Activated CD4-positive, alpha-beta T cell treated with anti-CD3 and anti-CD28 coated beads for 1 hour (primary cell): ENCODE measurements around the gene TGFB1I1.
A peak's percentile ranks its signal among the peaks of the same experiment; 100 is the strongest.
"Not testable (repeated sequence)": the region's sequence is repeated elsewhere in the genome, so short reads cannot be mapped to it uniquely, and the experiment has no call there.

Experiments used
- DNase-seq: peaks from one replicate; pipeline ENCODE4 v3.0.0-alpha.2; 2020

TGFB1I1 gene

DNA sequence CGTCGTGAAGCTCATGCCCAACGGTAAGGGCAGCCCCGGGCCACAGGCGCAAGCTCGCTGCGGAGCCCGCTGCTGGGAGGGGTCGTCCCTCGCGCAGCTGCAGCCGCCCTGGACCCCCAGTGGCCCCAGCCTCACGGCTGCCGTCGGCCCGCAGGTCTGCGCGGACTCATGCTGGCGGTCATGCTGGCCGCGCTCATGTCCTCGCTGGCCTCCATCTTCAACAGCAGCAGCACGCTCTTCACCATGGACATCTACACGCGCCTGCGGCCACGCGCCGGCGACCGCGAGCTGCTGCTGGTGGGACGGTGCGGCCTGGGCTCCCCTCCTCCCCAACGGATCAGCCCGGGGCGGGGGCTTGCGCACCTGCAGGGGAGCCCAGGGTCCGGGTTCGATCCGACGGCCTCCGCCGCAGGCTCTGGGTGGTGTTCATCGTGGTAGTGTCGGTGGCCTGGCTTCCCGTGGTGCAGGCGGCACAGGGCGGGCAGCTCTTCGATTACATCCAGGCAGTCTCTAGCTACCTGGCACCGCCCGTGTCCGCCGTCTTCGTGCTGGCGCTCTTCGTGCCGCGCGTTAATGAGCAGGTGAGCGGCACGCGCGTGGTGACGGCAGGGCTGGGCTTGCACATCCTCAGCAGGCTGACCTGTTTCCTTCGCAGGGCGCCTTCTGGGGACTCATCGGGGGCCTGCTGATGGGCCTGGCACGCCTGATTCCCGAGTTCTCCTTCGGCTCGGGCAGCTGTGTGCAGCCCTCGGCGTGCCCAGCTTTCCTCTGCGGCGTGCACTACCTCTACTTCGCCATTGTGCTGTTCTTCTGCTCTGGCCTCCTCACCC, 16.7 kb downstream of the TGFB1I1 start:
- DNase-seq, result no peak

DNA sequence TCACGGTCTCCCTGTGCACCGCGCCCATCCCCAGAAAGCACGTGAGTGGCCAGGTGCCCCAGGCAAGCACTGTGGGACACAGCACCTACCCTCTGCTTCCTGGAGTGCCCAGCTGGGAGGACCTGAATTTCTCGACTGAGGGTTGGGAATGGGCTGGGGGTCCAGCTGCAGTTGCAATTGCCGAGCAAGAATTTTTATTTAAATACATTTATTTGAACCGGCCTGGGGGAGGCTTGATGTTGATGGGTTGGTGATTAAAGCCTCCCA, 17.3 kb downstream of the TGFB1I1 start:
- no peak for DNase-seq

DNA sequence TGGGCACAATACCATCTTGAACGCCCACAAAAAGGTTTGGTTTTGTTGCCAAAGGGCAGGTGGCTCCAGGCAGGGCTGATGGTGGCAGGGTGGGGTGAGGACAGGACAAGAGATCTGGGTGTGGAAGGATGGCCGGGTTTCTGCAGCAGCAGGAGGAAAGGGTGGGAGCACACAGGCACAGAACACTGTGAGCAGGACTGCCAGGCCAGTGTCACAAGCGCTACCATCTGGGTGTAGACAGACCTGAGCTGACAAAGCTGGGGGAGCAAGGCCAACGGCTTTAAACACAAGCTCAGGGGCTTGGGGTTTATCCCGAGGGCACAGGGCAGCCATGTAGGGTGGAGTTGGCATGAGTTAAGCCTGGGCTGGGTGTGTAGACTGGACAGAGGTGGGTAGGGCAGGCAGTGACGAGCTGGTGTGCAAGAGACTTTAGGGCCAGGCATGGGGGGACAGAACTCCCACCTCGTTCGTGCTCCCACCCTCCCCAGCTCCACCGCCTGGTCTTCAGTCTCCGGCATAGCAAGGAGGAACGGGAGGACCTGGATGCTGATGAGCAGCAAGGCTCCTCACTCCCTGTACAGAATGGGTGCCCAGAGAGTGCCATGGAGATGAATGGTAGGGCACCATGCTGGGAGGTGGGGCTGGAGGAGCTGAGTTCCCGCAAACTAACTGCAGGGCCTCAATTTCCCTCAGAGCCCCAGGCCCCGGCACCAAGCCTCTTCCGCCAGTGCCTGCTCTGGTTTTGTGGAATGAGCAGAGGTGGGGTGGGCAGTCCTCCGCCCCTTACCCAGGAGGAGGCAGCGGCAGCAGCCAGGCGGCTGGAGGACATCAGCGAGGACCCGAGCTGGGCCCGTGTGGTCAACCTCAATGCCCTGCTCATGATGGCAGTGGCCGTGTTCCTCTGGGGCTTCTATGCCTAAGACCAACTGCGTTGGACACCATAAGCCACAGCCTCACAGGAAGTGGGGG, 17.9 kb downstream of the TGFB1I1 start:
- no peak for DNase-seq

DNA sequence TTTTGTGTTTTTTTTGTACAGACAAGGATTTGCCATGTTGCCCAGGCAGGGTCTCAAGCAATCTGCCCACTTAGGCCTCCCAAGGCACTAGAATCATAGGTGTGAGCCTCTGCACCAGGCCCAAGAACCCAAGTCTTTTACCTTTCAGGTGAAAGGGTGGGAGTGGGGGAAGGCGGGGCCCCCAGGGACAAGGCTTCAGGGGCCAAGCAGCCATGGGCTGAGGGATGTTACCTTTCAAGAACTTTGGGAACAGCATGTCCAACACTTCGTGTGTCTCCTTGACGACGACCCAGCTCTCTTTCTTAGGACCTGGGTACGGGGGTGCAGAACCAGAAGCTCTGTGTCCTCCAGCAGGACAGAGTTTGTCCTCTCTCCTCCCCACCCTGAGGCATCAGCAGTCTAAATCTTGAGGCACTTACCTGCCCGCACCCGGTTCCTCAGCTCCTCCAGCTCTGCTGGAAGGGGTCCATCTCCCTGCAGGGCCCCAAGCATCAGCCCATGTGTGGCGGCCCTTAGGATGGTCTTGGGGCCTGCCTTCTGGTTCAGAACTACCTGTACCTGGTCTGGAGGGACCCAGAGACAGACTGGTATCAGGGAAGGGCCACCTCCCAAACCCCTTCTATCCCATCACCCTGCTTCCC, 19.9 kb downstream of the TGFB1I1 start:
- DNase-seq, result no peak

DNA sequence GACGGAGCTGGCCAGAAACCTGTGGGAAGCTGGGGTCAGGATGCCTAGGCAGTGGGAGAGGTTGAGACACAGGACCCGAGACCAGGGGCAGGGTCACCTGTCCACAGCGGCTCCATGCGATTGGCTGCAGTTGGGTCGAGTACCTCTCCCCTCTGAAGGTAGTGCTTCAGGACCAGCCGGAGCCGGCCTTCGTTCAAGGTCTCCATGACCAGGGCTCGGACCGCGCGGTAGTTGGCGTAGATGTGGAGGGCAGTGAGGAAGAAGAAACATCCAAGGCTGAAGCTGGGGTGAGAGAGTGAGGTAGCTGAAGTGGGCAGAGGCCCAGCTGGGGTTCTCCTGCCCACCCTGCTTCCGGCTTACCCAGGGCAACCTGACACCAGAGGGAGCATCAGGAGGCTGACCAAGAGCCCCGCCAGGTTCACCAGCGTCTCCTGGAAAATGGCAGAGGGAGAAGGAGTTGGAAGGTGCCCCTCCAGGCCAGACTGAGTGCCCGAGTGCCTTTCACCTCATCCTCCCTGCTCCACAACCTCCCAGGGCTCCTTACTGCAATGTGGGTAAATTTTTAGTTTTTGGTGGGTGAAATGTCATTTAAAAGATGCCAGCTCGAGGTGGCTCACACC, 21.7 kb downstream of the TGFB1I1 start:
- DNase-seq, result no peak

DNA sequence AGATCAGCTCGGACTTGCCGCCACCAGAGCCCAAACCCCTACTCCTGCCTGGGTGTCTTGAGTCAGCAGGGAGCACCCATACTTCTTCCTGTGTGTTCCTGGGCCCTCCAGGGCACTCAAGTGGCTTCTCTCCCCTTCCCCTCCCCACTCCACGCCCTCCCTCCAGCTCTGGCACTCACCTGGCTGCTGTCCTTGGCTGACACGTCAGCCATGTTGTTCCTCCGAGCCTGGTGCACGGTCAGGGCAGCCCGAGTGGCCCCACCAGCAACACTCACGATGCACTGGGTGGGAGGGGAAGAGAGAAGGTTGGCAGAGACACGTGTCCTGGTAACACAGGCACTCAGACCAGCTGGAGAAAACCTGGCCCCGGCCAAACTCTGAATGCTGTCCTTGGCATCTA, 24.7 kb downstream of the TGFB1I1 start:
- no peak for DNase-seq

DNA sequence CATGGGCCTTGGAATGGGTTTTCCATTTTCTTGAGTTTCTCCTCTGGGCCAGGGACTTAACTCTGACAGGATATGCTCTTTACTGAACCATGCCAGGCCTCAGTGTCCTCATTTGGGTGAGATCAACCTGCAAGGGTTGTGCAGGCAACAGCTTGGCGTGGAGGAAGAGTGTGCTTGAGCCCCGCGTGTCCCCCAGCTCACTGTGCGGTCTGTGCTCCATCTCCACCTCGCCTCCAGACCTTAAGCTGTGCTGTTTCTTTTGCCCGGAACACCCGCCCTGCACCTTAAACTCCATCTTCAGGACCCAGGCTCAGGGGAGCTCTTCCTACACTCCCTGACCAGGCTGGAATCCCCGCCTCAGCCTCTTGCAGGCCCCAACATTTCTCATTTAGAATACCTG, 26.5 kb downstream of the TGFB1I1 start:
- no peak for DNase-seq

DNA sequence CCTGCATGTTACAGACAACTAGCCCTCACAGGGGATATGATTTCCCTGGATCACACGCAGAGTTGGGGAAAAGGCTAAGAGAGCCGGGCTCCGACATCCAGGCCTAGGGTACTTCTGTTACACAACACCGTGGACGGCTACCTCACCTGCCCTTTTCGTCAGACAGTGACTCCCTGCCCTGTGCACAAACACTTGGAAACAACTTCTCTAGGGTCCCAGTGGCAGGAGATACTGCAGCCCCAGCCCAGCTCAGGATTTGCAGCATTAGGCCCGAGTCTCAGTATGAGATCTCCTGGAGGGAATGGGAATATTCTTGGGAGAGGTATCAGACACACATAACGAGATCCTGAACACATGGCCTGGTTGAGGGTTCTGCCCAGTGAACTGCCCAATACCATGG, 28.0 kb downstream of the TGFB1I1 start:
- no peak for DNase-seq

DNA sequence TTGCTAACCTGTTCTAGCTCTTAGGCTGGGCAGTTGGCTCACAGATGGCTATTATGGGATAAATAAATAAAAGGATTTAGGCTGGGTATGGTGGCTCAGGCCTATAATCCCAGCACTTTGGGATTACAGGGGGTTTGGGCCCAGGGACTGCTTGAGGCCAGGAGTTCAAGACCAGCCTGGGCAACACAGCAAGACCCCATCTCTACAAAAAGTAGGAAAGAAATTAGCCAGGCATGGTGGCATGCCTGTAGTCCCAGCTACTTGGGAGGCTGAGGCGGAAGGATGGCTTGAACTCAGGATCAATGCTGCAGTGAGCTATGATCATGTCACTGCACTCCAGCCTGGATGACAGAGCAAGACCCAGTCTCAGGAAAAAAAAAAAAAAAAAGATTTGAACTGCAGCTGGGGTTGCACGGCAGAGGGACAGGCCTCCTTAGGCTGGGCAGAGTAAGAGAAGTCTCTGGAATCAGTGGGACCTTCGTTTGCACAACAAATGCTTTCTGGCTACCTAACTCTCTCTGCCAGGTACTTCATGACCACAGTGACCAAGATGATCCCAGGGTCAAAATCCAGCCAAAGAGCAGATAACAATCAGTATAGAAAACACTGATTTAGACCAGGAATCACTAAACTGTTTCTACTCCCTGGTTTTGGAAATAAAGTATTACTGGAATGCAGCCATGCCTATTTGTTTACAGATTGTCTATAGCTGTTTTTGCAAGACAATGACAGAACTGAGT, 29.4 kb downstream of the TGFB1I1 start:
- DNase-seq, result no peak

DNA sequence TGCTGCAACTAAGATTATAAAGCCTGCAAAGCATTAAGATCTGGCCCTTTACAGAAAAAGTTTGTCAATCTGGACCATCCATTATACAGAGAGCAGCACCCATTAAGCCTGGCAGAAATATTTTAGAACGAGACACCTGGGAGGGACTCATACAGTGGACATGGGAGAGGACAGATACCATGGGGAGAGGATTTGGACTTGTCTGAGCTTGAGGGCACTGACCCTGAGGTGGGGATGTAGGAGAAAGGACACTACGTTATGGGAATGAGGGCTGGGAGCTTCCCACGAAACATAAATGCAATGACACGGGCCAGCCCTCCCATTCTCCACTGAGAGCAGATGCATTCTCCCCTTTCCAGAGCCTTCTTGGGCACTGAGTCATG, 30.0 kb downstream of the TGFB1I1 start:
- no peak for DNase-seq

DNA sequence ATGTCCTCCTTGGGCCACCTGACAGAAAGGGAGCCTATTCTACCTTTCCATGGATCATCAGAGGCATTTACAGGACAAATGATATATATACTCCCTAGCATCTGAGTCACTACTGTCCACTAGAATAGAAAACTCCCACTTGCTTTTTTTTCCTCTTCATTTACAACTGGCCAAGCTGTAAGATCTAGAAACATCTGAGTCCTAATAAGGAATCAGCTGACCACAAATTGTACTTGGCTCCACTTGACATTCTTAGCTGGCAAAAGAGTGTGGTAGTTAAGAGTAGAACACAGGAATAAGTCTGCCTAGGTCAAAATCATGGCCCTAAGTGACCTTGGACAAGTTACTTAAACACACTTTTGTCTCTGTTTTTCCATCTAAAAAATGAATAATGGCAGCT, 31.0 kb downstream of the TGFB1I1 start:
- DNase-seq, result no peak

DNA sequence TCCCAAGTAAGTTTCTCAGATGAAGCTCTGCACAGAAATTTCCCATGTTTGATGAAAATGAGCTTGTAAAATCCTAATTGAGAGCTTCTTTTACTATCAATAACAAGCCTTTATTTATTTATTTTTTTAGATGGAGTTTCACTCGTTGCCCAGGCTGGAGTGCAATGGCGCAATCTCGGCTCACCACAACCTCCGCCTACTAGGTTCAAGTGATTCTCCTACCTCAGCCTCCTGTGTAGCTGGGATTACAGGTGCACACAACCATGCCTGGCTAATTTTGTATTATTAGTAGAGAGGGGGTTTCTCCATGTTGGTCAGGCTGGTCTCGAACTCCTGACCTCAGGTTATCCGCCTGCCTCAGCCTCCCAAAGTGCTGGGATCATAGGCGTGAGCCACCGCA, 31.6 kb downstream of the TGFB1I1 start:
- not testable (repeated sequence) for DNase-seq

DNA sequence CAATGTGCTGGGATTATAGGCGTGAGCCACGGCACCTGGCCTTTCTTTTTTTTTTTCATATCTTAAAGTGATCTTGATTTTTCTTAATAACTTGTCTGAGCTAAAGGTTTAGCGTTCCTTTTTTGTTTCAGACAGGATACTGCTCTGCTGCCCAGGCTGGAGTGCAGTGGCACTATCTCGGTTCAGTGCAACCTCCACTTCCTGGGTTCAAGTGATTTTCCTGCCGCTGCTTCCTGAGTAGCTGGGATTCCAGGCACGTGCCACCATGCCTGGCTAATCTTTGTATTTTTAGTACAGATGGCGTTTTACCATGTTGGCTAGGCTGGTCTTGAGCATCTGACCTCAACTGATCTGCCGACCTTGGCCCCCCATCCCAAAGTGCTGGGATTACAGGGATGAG, 32.2 kb downstream of the TGFB1I1 start:
- no peak for DNase-seq

DNA sequence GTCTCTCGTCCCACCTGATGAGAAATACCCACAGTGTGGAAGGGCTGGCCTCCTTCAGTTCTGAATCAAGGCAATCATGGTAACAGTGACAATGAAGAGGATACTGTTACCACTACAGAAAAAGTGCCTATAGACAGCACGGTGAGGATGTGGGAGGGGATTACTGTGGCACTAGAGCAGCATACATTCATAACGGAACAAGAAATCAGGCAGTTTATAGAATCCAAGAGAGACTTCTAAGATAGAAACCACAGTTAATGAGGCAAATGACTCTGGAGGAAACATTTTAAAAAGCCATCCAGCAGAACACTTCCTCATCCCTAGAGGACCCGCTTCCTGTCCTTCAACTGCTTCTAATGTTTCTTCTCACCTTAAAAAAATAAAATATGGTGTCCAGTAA, 33.5 kb downstream of the TGFB1I1 start:
- DNase-seq, result no peak

DNA sequence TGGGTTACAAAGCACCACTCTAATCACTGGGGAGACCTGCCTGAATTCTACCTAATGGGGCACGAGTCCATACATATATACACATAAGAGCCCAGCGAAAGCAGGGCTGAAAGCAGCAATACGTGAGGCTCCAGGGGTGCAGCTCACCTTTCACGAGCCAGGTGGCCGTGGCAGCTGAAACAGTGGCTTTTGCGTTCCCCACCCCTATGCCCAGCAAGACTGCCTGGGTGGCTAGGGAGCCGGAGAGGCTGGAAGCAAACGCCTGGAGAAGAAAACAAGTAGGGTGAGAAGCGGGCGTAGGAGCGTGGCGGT, 35.6 kb downstream of the TGFB1I1 start:
- DNase-seq, result no peak

DNA sequence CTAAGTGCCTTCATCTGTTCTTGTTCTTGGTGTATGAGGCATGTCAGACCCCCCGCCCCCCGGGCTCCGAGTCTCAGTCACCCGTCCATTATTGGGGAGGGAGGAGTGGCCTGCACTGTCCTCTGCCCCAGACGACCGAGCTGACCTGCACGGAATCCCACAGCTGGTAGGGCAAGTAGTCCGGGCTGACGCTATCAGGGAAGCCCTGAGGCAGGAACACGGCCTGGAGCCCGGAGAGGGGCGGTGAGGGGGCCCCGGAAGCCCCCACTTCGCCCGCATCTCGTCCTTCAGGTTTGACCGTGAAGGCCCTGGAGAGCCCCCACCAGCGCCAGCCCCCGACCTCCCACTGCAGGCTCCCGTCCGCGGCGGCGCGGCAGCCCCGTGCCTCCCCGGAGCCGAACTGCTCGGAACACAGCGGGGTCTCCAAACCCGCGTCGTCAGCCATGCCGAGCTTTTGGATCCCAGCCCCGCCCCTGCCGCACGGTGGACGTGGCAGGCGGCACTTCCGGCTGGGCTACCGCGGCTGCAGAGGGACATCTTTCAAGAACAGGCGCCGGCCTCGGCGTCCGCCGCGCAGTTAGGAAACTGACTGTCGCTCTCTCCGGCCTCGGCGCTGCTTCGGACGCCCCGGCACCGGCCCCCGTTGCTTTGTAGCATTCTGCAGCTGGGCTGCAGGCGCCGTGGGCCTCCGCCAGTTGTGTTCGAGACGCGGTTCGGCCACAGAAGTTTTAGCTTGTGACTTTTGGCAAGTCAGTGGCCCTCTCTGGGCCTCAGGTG, 36.2 kb downstream of the TGFB1I1 start, which contains the start of gene RUSF1:
Gene RUSF1 (minus strand): TSS at position 463 of the 777 bp plus-strand sequence. CDS start 18 bp downstream, at position 445.
- DNase-seq, result peak; percentile 70

DNA sequence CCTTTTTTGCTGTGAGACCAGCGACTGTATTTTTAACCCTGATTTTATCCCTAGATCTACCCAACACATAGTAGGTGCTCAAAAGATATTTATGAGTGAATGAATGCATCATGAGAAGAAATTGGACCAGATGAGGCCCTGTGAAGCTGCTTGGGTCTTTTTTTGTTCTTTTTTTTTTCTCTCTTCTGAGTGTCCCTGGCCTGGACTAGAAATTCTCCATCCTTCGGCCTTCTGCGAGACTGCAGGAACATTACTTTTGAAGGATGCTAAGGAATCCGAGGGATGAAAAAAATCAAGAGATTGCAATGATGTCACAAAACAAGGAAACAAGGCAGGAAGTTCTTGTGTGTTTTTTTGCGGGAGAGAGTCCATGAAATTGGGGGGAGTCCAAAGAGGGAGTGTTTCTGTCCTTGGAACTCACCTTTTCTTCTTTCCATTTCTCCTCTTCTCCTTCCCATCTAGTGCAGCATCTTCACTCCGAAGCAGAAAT, 36.8 kb downstream of the TGFB1I1 start:
- no peak for DNase-seq

DNA sequence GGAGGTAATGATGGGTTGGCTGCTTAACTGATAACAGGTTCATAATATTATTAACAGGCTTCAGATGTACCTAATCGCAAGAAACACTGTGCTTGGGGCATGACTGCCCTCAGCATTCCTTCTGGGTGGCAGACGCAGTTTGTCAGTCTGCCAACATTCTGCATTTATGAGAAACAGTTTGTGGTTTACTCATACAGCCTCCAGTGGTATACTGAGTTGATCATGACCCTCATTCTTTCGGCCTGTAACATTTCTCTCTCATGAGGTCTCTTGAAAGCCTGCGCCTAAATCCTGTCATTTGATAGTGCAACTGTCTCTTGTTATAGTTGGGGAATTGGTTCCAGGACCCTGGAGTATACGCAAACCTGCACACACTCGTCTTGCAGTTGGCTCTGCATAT, 41.2 kb downstream of the TGFB1I1 start:
- DNase-seq, result no peak

DNA sequence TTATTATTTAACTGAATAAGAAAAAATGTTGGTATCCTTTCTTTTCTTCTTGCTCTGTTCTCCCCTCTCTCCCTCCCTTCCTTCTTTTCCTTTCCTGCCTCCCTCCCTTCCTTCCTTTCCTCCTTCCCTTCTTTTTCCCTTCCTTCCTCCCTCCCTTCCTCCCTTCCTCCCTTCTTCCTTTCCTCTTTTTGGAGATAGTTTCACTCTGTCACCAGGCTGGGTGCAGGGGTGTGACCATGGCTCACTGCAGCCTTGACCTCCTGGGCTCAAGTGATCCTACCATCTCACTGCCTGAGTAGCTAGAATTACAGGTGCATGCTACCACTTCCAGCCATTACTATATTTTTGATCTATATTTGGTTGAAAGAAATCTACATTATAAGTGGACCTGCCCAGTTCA, 41.9 kb downstream of the TGFB1I1 start:
- DNase-seq, result no peak

DNA sequence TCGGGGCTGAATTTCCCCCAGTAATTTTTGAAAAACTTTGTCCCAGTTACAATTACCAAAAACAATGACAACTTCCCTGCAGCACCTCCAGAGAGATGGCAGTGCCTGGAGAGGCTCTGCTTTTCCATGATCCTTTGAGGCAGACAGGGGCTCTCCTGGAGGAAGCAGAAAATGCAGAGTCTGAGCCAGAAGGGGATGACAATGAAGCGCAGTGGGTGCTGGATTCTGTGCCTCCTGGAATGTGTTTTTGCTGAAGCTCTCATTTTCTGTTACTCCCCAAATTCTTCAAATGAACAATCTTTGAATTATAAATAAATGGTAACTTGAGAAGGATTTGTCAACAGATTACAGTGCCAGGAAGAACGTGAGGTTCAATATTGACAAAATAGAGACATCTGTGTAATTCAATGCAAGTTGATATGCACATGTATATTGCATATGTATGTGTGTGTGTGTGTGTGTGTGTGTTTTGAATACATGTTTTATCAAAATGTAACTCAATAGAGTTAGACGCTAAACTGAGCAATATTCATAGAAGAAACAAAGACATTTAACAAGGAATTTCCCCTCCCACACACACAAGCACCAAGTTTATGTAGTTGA, 45.9 kb downstream of the TGFB1I1 start:
- DNase-seq, result no peak

DNA sequence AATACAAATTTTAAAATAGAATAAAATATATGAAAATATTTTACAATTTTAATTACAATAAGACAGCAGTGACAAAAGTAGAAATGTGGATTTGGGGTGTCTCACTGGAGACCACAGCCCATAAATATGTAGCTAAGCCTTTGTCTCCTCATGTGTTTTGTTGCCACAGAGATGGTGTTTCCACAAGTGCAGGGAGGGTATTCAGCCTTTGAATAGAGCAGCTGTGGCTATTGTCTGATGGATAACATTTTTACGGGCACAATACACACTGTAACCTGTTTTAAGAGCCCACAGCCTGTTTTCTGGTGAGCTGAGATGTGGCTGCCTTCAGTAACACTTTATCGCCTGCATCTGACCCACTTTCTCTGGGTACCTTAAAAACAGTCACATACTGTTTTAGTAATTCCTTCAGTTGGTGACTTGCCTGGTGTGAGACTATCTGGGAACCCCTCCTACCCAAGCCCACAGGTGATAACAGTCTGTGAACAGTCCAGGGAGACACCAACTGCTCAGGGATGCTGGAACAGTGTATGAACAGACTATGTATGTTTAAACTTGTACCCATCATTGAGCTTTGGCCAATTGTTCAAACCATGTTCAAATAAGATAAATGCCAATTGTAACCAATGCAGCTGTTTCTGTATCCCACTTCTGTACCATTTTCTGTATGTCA, 47.9 kb downstream of the TGFB1I1 start:
- no peak for DNase-seq
